Measurements from ENCODE around the gene PCYOX1L.
"Not testable (repeated sequence)": the region's sequence is repeated elsewhere in the genome, so short reads cannot be mapped to it uniquely, and the experiment has no call there.

PCYOX1L gene

DNA sequence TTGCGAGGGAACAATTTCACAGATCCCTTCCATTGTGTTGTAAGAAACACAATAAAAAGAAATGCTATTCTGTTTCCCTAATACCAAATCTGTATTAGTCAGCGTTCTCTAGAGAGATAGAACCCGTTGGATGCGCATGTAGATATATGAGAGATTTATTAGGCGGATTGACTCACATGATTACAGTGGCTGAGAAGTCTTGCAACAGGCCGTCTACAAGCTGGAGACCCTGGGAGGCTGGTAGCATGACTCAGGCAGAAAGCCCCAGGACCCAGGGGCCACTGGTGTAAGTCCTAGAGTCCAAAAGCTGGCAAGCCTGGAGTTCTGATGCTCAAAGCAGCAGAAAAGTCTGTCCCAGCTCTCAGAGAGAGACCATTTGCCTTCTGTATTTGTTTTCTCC, 39.7 kb downstream of the PCYOX1L start:
- Histone ChIP-seq H3K27me3 (replicated peaks; ENCODE audit: control insufficient read depth, insufficient read depth, low read length) (no peaks in the 10 kb centered on the region), H3K4me3 (replicated peaks; ENCODE audit: low read depth, low read length) (no peak overlapping the region), H3K36me3 (ENCODE audit: control insufficient read depth, insufficient read depth, low read length) (no peaks in the 10 kb centered on the region)
- no peak for DNase-seq (ENCODE audit: extremely low read depth, insufficient read length)
- TF ChIP-seq, protein P1, sequence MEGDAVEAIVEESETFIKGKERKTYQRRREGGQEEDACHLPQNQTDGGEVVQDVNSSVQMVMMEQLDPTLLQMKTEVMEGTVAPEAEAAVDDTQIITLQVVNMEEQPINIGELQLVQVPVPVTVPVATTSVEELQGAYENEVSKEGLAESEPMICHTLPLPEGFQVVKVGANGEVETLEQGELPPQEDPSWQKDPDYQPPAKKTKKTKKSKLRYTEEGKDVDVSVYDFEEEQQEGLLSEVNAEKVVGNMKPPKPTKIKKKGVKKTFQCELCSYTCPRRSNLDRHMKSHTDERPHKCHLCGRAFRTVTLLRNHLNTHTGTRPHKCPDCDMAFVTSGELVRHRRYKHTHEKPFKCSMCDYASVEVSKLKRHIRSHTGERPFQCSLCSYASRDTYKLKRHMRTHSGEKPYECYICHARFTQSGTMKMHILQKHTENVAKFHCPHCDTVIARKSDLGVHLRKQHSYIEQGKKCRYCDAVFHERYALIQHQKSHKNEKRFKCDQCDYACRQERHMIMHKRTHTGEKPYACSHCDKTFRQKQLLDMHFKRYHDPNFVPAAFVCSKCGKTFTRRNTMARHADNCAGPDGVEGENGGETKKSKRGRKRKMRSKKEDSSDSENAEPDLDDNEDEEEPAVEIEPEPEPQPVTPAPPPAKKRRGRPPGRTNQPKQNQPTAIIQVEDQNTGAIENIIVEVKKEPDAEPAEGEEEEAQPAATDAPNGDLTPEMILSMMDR (IDR thresholded peaks at IDR 0.05; ENCODE audit: insufficient read depth, low read length, poor library complexity, severe bottlenecking), result no peak

DNA sequence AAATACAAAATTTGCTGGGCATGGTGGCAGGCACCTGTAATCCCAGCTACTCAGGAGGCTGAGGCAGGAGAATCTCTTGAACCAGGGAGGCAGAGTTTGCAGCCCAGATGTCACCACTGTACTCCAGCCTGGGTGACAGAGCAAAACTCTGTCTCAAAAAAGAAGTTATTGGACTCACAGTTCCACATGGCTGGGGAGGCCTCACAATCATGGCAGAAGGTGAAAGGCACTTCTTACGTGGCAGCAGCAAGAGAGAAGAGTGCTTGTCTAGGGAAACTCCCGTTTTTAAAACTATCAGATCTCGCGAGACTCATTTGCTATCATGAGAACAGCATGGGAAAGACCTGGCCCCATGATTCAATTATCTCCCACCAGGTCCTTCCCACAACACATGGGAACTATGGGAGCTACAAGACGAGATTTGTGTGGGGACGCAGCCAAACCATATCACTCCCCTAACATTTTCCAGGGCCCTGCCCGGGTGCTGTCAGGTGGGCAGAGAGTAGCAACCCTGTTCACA, 41.0 kb downstream of the PCYOX1L start:
- H3K4me3 ChIP-seq (replicated peaks; ENCODE audit: low read depth, low read length); H3K36me3 ChIP-seq (ENCODE audit: control insufficient read depth, insufficient read depth, low read length); H3K27me3 ChIP-seq (replicated peaks; ENCODE audit: control insufficient read depth, insufficient read depth, low read length); DNase-seq (ENCODE audit: extremely low read depth, insufficient read length): not testable (repeated sequence)

DNA sequence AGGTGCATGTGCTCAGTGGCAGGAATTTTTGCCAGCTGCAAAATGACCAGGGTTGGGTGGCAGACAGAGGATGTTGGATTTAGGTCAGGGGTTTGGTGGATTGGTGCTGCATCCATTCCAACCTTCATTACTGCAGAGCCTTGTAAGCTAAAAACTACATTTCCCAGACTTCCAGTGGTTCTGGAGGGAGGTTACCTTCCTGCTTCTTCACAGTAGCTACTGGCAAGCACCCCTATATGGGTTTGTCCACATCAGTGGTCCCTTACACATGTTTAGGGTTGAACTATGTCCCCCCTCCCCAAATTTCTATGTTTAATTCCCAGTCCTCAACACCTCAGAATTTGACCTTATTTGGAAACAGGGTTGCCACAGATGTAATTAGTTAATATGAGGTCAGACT, 41.9 kb downstream of the PCYOX1L start:
- H3K4me3 ChIP-seq (replicated peaks; ENCODE audit: low read depth, low read length), result no peak overlapping the region
- DNase-seq (ENCODE audit: extremely low read depth, insufficient read length), result no peak
- no peaks in the 10 kb centered on the region for H3K36me3 ChIP-seq (ENCODE audit: control insufficient read depth, insufficient read depth, low read length)
- TF ChIP-seq, protein P1 (IDR thresholded peaks at IDR 0.05; ENCODE audit: insufficient read depth, low read length, poor library complexity, severe bottlenecking), result no peak
- no peaks in the 10 kb centered on the region for H3K27me3 ChIP-seq (replicated peaks; ENCODE audit: control insufficient read depth, insufficient read depth, low read length)

DNA sequence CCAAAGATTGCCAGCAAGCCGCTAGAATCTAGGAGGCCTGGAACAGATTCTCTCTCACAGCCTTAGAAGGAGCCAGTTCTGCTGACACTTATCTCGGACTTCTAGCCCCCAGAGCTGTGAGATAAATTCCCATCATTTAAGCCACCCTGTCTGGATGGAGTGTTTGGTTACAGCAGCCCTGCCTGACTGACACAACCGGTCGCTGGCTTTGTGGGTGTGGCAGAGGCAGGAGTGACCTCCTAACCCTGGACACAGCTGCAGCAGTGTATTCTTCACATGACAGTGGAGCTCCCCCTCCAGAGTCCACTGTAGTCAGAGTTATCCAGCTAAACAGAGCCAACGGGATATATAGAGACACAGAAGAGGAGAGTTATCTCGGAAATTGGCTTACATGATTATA, 42.5 kb downstream of the PCYOX1L start:
- TF ChIP-seq, protein P1 (IDR thresholded peaks at IDR 0.05; ENCODE audit: insufficient read depth, low read length, poor library complexity, severe bottlenecking), result no peak

DNA sequence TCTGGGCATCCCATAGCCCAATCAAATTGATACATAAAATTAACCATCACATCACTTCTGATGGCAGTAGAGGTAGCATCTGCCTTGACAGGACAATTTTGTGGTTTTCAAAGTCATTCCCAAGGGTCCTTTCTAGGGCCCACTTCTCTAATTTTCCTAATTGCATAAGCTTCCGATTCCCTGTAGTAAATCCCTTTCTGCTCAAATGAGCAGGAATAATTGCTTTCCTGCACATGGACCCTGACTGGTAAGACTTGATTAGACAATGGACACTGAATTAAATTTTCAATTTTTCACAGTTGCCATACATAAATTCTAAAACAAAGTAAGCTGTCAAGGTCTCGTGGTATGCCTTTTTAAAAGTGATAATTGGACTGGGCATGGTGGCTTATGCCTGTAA, 43.2 kb downstream of the PCYOX1L start:
- TF ChIP-seq, protein P1 (IDR thresholded peaks at IDR 0.05; ENCODE audit: insufficient read depth, low read length, poor library complexity, severe bottlenecking), result no peak
- Histone ChIP-seq H3K36me3 (ENCODE audit: control insufficient read depth, insufficient read depth, low read length) (no peaks in the 10 kb centered on the region), H3K4me3 (replicated peaks; ENCODE audit: low read depth, low read length) (no peak overlapping the region), H3K27me3 (replicated peaks; ENCODE audit: control insufficient read depth, insufficient read depth, low read length) (no peaks in the 10 kb centered on the region; the same call in 1 of the 2 replicates)
- DNase-seq (ENCODE audit: extremely low read depth, insufficient read length), result no peak

More for the DNA sequence above, 42.5 kb downstream of the PCYOX1L start:
- Histone ChIP-seq H3K36me3 (ENCODE audit: control insufficient read depth, insufficient read depth, low read length) (no peaks in the 10 kb centered on the region), H3K27me3 (replicated peaks; ENCODE audit: control insufficient read depth, insufficient read depth, low read length) (no peaks in the 10 kb centered on the region; the same call in 1 of the 2 replicates), H3K4me3 (replicated peaks; ENCODE audit: low read depth, low read length) (no peak overlapping the region)
- DNase-seq (ENCODE audit: extremely low read depth, insufficient read length), result no peak

DNA sequence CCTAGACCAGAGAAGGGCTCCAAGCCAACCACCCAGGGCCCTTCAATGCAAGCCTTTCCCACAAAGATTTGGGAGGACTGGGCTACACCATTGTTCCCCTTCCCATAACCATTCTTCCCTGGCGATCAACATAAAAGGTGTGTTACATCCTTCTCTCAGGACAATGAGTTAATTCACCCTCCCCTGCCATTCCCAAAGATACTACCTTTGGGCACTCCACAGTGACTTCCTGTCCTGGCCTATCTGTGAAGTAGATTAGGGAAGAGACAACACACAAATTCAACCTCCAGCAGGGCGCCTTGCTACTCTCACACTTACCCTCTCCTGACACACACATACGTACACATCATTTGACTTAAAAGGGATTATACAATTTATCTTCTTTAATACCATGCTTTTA, 44.4 kb downstream of the PCYOX1L start:
- no peak overlapping the region for H3K4me3 ChIP-seq (replicated peaks; ENCODE audit: low read depth, low read length)
- TF ChIP-seq, protein P1 (IDR thresholded peaks at IDR 0.05; ENCODE audit: insufficient read depth, low read length, poor library complexity, severe bottlenecking), result no peak
- no peak for DNase-seq (ENCODE audit: extremely low read depth, insufficient read length)
- no peaks in the 10 kb centered on the region for H3K36me3 ChIP-seq (ENCODE audit: control insufficient read depth, insufficient read depth, low read length)
- no peaks in the 10 kb centered on the region; the same call in 1 of the 2 replicates for H3K27me3 ChIP-seq (replicated peaks; ENCODE audit: control insufficient read depth, insufficient read depth, low read length)
